H9 (cell line): ENCODE data around the gene ZNF546. TPM values are rescaled to one million over a fixed set of nuclear protein-coding genes. Genes with fewer than 3 reads are reported as not detected.

ENCODE experiments used
- DNase-seq: peaks from one replicate; pipeline ENCODE4 v3.0.0-alpha.2; 2017
- H2AFZ ChIP-seq: one replicate; pipeline ENCODE4 v1.6.1; 2013; ENCODE audit warnings: mild to moderate bottlenecking, low read length, control low read depth, moderate library complexity
- H2AK5ac ChIP-seq: 2 replicates; pipeline ENCODE4 v1.6.1; 2013; ENCODE audit warnings: low read length, control low read depth, mixed read lengths; ENCODE audit not compliant: insufficient read length
- H2BK120ac ChIP-seq: one replicate; pipeline ENCODE4 v1.6.1; 2013; ENCODE audit warnings: low read depth, mild to moderate bottlenecking, low read length, control low read depth, inconsistent platforms; ENCODE audit not compliant: poor library complexity, severe bottlenecking
- H2BK12ac ChIP-seq: 2 replicates; pipeline ENCODE4 v1.6.1; 2013; ENCODE audit warnings: low read length, control low read depth, mixed read lengths, low read depth; ENCODE audit not compliant: insufficient read length
- H2BK15ac ChIP-seq: 2 replicates; pipeline ENCODE4 v1.6.1; 2013; ENCODE audit warnings: low read depth, low read length, control low read depth
- H2BK20ac ChIP-seq: one replicate; pipeline ENCODE4 v1.6.1; 2013; ENCODE audit warnings: low read depth, mild to moderate bottlenecking, low read length, control low read depth, inconsistent platforms; ENCODE audit not compliant: poor library complexity, severe bottlenecking
- H2BK5ac ChIP-seq: 2 replicates; pipeline ENCODE4 v1.6.1; 2013; ENCODE audit warnings: low read length, control low read depth, mixed read lengths; ENCODE audit not compliant: insufficient read length
- H3K14ac ChIP-seq: 2 replicates; pipeline ENCODE4 v1.6.1; 2013; ENCODE audit warnings: low read length, control low read depth; ENCODE audit not compliant: insufficient read depth
- H3K18ac ChIP-seq: 2 replicates; pipeline ENCODE4 v1.6.1; 2013; ENCODE audit warnings: low read depth, mild to moderate bottlenecking, mixed read lengths, low read length, control low read depth; ENCODE audit not compliant: insufficient read length
- H3K23ac ChIP-seq: 2 replicates; pipeline ENCODE4 v1.6.1; 2013; ENCODE audit warnings: low read length, control low read depth, mixed read lengths, low read depth; ENCODE audit not compliant: insufficient read length
- H3K23me2 ChIP-seq: 2 replicates; pipeline ENCODE4 v1.6.1; 2013; ENCODE audit warnings: low read depth, mild to moderate bottlenecking, mixed read lengths, low read length, control low read depth; ENCODE audit not compliant: insufficient read length, poor library complexity, severe bottlenecking
- H3K27ac ChIP-seq: 2 replicates; pipeline ENCODE4 v1.5.1; 2013; ENCODE audit warnings: low read length, control low read depth, mixed read lengths, low read depth; ENCODE audit not compliant: insufficient read length
- H3K27me3 ChIP-seq: 2 replicates; pipeline ENCODE4 v1.6.1; 2013; ENCODE audit warnings: low read length, control low read depth, inconsistent platforms; ENCODE audit not compliant: insufficient read depth
- H3K4ac ChIP-seq: 2 replicates; pipeline ENCODE4 v1.6.1; 2013; ENCODE audit warnings: low read depth, mild to moderate bottlenecking, control low read depth, inconsistent platforms, low read length, moderate library complexity
- H3K4me1 ChIP-seq: 2 replicates; pipeline ENCODE4 v1.6.1; 2013; ENCODE audit warnings: low read length, control low read depth, inconsistent platforms; ENCODE audit not compliant: insufficient read depth
- H3K4me2 ChIP-seq: 2 replicates; pipeline ENCODE4 v1.6.1; 2013; ENCODE audit warnings: low read length, control low read depth, mixed read lengths; ENCODE audit not compliant: insufficient read length, insufficient read depth
- H3K56ac ChIP-seq: 2 replicates; pipeline ENCODE4 v1.6.1; 2013; ENCODE audit warnings: low read depth, mild to moderate bottlenecking, mixed read lengths, low read length, control low read depth; ENCODE audit not compliant: insufficient read length
- H3K79me1 ChIP-seq: 2 replicates; pipeline ENCODE4 v1.6.1; 2013; ENCODE audit warnings: low read depth, mild to moderate bottlenecking, moderate library complexity, low read length, control low read depth, inconsistent platforms; ENCODE audit not compliant: insufficient read depth, poor library complexity, severe bottlenecking
- H3K79me2 ChIP-seq: 2 replicates; pipeline ENCODE4 v1.6.1; 2013; ENCODE audit warnings: low read length, control low read depth, inconsistent platforms; ENCODE audit not compliant: insufficient read depth
- H3K9ac ChIP-seq: 2 replicates; pipeline ENCODE4 v1.6.1; 2013; ENCODE audit warnings: low read length, control low read depth, mixed read lengths; ENCODE audit not compliant: insufficient read length; ENCODE audit errors: extremely low read depth
- H3K9me3 ChIP-seq: one replicate; pipeline ENCODE4 v1.6.1; 2013; ENCODE audit warnings: low read depth, low read length, inconsistent platforms; ENCODE audit not compliant: control insufficient read depth
- H3T11ph ChIP-seq: one replicate; pipeline ENCODE4 v1.6.1; 2013; ENCODE audit warnings: mild to moderate bottlenecking, low read length, control low read depth, inconsistent platforms
- H4K20me1 ChIP-seq: one replicate; pipeline ENCODE4 v1.6.1; 2013; ENCODE audit not compliant: control insufficient read depth, insufficient read length, insufficient read depth
- H4K5ac ChIP-seq: 2 replicates; pipeline ENCODE4 v1.6.1; 2013; ENCODE audit warnings: low read depth, mild to moderate bottlenecking, mixed read lengths, low read length, control low read depth; ENCODE audit not compliant: insufficient read length
- H4K8ac ChIP-seq: replicated peaks from 2 replicates; pipeline ENCODE4 v1.6.1; 2013; ENCODE audit warnings: low read length, control low read depth, mixed read lengths, low read depth; ENCODE audit not compliant: insufficient read length
- H4K91ac ChIP-seq: 2 replicates; pipeline ENCODE4 v1.6.1; 2013; ENCODE audit warnings: low read depth, mild to moderate bottlenecking, moderate library complexity, mixed read lengths, low read length, control low read depth; ENCODE audit not compliant: insufficient read length
- H3K27ac Mint-ChIP-seq, 3 experiments: 2 replicates in 2 of 3; 3 replicates in 1 of 3; pipeline ENCODE4 v1.8.0; 2020 to 2021; ENCODE audit warnings: mixed read lengths in 3 of 3, mild to moderate bottlenecking in 1 of 3, moderate library complexity in 1 of 3
- H3K27me3 Mint-ChIP-seq: 2 replicates; pipeline ENCODE4 v1.8.0; 2021; ENCODE audit warnings: low read depth, mild to moderate bottlenecking, moderate library complexity, mixed read lengths
- H3K36me3 Mint-ChIP-seq, 3 experiments: 2 replicates in 2 of 3; 3 replicates in 1 of 3; pipeline ENCODE4 v1.8.0; 2020 to 2021; ENCODE audit warnings: low read depth in 3 of 3, mixed read lengths in 3 of 3; ENCODE audit not compliant: insufficient read depth in 1 of 3
- H3K4me1 Mint-ChIP-seq, 2 experiments: 2 replicates each; pipeline ENCODE4 v1.8.0; 2020; ENCODE audit warnings: mixed read lengths in 2 of 2
- H3K4me3 Mint-ChIP-seq, 2 experiments: 2 replicates in 1 of 2; 3 replicates in 1 of 2; pipeline ENCODE4 v1.8.0; 2020 to 2021; ENCODE audit warnings: mild to moderate bottlenecking in 2 of 2, mixed read lengths in 2 of 2, moderate library complexity in 1 of 2
- H3K9me3 Mint-ChIP-seq, 2 experiments: 2 replicates in 1 of 2; 3 replicates in 1 of 2; pipeline ENCODE4 v1.8.0; 2020; ENCODE audit warnings: mild to moderate bottlenecking in 2 of 2, mixed read lengths in 2 of 2, moderate library complexity in 1 of 2
- WGBS: extraction: QIAGEN DNeasy Blood & Tissue Kit; methylation state at CpG from one replicate; pipeline ENCODE4 v1.1.7; 2013; ENCODE audit warnings: missing lambda C conversion rate, low lambda C conversion rate, mixed read lengths; ENCODE audit not compliant: insufficient read length; ENCODE audit errors: extremely low coverage; 5-methylcytosine and 5-hydroxymethylcytosine counted together
- total RNA-seq: library from RNA; stranded (reverse); gene quantifications from 2 replicates; pipeline ENCODE4 v1.2.1, GENCODE V29; 2021
- TF ChIP-seq, protein P1 (sequence below): fragments of 200-600 bp; sonication (generic); conservative IDR thresholded peaks from 3 replicates; pipeline ENCODE4 v1.8.0; 2021; ENCODE audit warnings: antibody characterized with exemption, mild to moderate bottlenecking

The ZNF546 gene
- total RNA-seq, 1 experiment from 2014 or later: 1.7 TPM

DNA sequence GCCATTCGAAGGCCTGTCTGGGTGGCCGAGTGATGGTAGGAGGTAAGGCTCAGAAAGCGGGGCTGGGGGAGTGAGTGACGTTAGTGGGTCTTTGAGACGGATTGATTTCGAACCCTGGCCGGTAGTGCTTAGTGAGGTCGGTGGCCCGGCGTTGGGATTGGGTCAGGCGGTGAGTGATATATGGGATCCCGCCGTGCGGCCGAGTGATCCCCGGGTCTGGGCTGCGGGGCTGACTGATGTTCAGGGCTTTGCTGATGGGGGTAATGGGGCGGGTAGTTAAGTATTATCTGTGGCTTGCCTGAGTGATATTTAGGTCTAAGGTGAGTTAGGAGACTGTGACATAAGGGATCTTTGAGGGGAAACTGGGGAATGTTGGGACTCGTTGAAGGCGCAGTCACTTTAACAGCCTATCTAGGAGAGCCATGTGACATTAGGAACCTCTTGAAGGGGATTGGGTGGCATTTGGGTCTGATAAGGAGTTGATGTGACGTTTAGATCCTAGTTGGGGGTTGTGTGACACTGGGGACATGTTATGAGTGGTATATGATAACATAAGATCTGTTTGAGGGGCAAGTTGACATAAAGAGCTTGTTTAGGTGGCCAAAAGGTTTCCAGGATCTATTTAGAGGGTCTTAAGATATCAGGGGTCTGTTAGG lies 25.4 kb upstream of the ZNF546 start:
- Histone ChIP-seq H2BK12ac (no peak overlapping the region), H3K9ac (peak overlapping the region; percentile 85), H3T11ph (no peak overlapping the region), H3K23ac (no peak overlapping the region), H3K23me2 (peaks cover 4% of the 10 kb centered on the region), H2AK5ac (no peak overlapping the region), H2BK120ac (no peak overlapping the region), H4K20me1 (no peaks in the 10 kb centered on the region), H3K79me1 (peaks cover 5% of the 10 kb centered on the region), H4K8ac (no peak overlapping the region), H3K27me3 (no peaks in the 10 kb centered on the region; the same call in none of the 2 replicates), H3K9me3 (no peaks in the 10 kb centered on the region), H3K14ac (no peak overlapping the region), H3K56ac (no peak overlapping the region), H2BK15ac (no peak overlapping the region), H3K18ac (no peak overlapping the region), H3K4ac (no peak overlapping the region), H3K79me2 (peaks cover 8% of the 10 kb centered on the region; the same call in 1 of the 2 replicates), H3K4me2 (peak overlapping the region; percentile 96), H2AFZ (no peak overlapping the region), H2BK20ac (no peak overlapping the region), H4K5ac (no peak overlapping the region), H4K91ac (no peak overlapping the region), H2BK5ac (no peak overlapping the region), H3K27ac (no peak overlapping the region), H3K4me1 (peaks cover 7% of the 10 kb centered on the region; the same call in 1 of the 2 replicates)
- Mint-ChIP-seq H3K36me3 (peaks cover 37 to 51% (median 45%) of the 10 kb centered on the region in 3 experiments), H3K4me1 (peaks cover 14 to 18% of the 10 kb centered on the region in 2 experiments), H3K27me3 (no peaks in the 10 kb centered on the region; the same call in 1 of the 2 replicates), H3K27ac (peak overlapping the region; percentile 88 to 99 (median 98); a peak in 6 of 7 replicates), H3K4me3 (peak overlapping the region; percentile 99), H3K9me3 (0 out of 5 replicates have a peak, but pooled peaks cover 0 to 4% of the 10 kb centered on the region in 2 experiments)
- TF ChIP-seq, protein P1, sequence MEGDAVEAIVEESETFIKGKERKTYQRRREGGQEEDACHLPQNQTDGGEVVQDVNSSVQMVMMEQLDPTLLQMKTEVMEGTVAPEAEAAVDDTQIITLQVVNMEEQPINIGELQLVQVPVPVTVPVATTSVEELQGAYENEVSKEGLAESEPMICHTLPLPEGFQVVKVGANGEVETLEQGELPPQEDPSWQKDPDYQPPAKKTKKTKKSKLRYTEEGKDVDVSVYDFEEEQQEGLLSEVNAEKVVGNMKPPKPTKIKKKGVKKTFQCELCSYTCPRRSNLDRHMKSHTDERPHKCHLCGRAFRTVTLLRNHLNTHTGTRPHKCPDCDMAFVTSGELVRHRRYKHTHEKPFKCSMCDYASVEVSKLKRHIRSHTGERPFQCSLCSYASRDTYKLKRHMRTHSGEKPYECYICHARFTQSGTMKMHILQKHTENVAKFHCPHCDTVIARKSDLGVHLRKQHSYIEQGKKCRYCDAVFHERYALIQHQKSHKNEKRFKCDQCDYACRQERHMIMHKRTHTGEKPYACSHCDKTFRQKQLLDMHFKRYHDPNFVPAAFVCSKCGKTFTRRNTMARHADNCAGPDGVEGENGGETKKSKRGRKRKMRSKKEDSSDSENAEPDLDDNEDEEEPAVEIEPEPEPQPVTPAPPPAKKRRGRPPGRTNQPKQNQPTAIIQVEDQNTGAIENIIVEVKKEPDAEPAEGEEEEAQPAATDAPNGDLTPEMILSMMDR: no peak
- DNase-seq: no peak
- WGBS: no CpG with 5 or more reads among the region's 21 CpGs
